LNCaP clone FGC (cell line): ENCODE data around the gene CCNK.

ENCODE experiments used
- DNase-seq: peaks from one replicate; pipeline ENCODE4 v3.0.0-alpha.2; 2011; ENCODE audit warnings: low read depth
- H3K4me3 ChIP-seq: 2 replicates; pipeline ENCODE4 v1.5.1; 2011; ENCODE audit warnings: mild to moderate bottlenecking, low read depth, low read length, control low read depth
- TF ChIP-seq, protein P1 (sequence below): IDR thresholded peaks from 2 replicates; pipeline ENCODE4 v1.5.1; 2012; ENCODE audit warnings: mild to moderate bottlenecking; ENCODE audit not compliant: control insufficient read depth, insufficient read depth; ENCODE audit errors: extremely low read depth

CCNK gene

DNA sequence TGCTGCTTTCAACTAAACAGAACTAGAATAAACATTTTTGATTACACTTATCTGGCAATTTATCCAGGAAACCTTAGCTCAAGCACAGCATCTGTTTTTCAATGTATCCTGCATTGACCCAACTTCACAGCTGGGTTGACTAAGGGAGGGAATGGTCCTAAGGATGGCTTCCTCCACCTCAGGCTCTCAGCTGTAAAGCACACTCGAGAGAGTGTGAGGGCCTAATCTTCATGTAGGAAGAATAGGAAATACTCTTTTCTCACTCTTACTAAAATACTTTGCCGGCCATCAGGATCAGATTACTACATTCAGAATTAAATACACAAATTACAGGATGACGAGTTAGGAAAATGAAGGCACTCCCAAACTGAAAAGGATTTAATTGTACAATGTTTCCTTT lies 7.8 kb upstream of the CCNK start:
- DNase-seq, result no peak
- no peak overlapping the region for H3K4me3 ChIP-seq
- TF ChIP-seq, protein P1, sequence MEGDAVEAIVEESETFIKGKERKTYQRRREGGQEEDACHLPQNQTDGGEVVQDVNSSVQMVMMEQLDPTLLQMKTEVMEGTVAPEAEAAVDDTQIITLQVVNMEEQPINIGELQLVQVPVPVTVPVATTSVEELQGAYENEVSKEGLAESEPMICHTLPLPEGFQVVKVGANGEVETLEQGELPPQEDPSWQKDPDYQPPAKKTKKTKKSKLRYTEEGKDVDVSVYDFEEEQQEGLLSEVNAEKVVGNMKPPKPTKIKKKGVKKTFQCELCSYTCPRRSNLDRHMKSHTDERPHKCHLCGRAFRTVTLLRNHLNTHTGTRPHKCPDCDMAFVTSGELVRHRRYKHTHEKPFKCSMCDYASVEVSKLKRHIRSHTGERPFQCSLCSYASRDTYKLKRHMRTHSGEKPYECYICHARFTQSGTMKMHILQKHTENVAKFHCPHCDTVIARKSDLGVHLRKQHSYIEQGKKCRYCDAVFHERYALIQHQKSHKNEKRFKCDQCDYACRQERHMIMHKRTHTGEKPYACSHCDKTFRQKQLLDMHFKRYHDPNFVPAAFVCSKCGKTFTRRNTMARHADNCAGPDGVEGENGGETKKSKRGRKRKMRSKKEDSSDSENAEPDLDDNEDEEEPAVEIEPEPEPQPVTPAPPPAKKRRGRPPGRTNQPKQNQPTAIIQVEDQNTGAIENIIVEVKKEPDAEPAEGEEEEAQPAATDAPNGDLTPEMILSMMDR, result no peak

DNA sequence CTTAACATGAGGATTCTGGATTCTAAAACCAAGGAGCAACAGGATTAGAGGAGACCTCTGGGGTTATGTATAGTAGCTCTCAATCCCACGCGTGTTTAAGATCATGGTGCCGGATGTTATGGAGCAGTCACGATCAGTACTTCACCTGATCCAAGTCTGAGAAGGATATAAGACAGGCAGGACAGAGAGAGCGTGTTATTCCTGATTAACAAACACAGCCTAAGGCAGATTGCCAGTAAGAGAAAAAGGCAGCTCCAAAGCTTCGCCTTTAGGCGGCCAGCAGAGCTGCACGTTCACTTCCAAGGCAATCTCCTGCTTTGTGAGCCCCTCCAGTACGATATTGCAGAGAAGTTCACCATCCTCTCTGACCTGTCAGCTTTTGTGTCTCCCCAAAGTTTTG lies 6.0 kb upstream of the CCNK start:
- peak; percentile 91 for DNase-seq
- peak overlapping the region; percentile 27 for H3K4me3 ChIP-seq
- TF ChIP-seq, protein P1, result peak; percentile 27; the same call in 1 of the 2 replicates

DNA sequence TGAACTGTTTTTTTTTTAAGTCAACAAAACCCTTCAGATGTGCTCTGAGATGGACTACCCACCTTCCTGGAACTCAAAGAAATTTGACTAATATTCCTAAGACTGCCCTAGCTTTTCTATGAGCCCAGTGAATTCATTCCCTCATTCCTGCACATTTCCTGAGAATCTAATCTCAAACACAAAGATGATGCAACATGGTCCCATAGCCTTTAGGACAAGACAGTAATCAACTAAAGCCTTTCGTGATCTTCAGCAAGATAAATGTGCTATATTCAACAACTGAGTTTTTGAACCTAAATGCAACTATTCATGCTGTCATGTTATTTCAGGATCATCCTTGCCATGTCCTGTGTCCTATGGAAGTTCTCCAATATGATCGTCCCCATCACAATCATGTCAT lies 5.5 kb upstream of the CCNK start:
- TF ChIP-seq, protein P1, result no peak
- no peak for DNase-seq
- peak overlapping the region; percentile 27 for H3K4me3 ChIP-seq

DNA sequence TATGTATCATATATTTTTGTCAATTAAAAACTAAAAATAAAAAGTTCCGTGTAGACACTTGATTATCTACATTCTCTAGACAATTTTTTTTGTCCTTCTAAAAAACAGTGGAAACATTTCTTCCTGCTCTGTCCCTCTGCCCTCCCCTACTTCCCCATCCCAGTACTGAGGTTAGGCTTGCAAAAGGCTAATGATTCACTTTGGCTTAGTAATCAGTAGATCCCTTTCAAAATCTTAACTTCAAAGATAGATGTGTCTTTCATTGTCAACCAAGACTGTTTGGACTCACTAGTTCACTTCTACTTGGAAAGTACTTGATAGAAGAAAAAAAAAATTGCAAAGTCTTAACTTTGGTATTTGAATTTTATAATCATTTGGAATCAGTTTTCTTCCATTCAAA lies 4.3 kb upstream of the CCNK start:
- no peak overlapping the region for H3K4me3 ChIP-seq
- TF ChIP-seq, protein P1, result no peak
- DNase-seq, result no peak

DNA sequence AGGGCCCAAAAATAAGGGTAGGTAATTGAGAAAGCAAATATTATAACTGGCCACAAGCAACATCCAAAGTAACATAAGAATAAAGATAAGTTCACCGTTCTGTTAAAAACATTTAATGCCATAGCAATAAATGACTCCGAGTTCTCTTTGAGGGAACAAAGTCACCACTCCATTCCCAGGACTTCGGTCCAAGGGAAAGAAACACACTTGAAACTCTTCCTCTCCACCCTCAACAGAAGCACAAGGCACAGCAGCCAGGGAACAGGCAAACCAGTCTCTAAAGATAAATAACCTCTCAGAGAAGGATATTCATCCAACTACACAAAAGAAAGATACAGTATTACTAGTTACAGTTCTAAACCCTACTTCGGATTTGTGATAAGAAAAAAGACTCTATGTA lies 3.1 kb upstream of the CCNK start:
- H3K4me3 ChIP-seq, result no peak overlapping the region
- no peak for DNase-seq
- TF ChIP-seq, protein P1, result no peak

DNA sequence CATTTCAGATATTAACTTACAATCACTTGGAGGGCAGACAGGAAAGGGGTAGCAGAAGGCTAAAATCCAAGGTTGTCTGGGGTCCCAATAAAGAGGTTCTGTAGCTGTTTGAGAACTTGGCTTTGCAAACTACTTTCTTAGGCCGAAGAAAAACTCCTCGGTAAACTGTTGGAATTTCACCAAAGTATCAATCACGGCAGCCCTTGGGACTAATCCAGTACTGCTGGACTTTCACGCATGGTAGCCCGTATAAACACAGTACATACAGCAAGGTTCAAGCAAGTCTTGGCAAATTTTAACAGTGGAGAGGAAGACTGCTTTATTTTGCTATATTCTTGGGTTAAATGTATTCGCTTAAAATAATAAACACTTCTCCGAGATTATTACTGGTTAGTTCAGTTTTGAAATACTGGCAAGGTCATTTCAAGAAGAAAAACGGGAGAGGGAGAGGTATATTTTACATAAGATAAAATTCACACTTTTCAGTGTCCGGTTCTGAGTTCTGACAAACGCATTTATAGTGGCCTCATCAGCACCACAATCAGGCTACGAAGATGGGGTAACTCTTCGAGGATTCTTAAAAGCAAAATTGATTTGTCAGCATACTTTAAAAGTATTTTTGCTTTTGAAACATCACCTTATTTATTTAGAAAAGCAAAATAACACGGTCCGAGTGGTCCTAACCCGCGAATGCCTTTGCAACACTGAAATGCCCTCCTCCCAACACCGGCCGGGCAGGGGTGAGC lies 1.9 kb upstream of the CCNK start:
- TF ChIP-seq, protein P1, result no peak
- peak overlapping the region; percentile 76 for H3K4me3 ChIP-seq
- DNase-seq, result no peak
